ENCODE data around the gene HINT3.
"Not testable (repeated sequence)": the region's sequence is repeated elsewhere in the genome, so short reads cannot be mapped to it uniquely, and the experiment has no call there.

The HINT3 gene

DNA sequence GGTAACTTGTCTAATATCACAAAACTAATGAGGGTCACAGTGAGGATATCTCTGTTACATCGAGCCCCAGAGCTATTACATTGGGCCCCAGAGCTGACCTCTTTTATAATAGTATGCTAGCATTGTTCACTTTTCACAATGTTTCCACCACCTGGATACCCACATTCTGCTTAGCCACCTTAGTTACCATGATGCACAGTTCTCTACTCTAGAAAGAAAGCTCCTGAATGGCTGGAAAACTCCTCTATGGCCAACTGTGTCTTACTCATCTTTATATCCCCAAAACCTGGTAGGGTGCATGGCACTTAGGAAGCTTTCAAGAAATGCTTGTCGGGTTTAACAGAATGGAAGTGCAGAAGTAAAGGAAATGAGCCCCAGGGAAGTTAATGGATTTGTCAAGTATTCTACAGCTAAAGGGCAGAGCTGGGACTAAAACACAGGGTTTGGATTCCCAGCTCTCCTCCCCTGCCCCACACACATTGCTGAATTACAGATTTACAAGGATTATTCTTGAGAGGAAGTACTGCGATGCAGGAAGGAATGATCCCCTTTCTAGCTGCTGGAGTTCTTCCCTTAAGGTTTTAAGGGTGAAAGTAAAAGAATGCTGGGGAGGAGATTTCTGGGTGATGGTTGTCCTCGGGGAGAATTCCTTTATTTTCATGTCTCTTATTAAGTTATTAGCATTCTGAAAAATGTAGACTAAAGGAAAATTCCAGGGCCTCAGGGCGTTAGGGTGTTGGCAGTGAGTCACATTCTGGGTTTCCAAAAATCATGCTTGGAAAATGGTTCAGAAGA is 16.1 kb upstream of the HINT3 start:
- no peak for DNase-seq

GRCh38 chr6:125942672-125943527 is 13.7 kb upstream of the HINT3 start:
- no peak for DNase-seq

- DNase-seq = no peak
Observed at GRCh38 chr6:125943528-125944433, 12.8 kb upstream of the HINT3 start.

GRCh38 chr6:125944434-125944816 is 12.1 kb upstream of the HINT3 start:
- DNase-seq = no peak

- DNase-seq = no peak
Observed at GRCh38 chr6:125944896-125945295, 11.7 kb upstream of the HINT3 start.

- DNase-seq = no peak
Observed at GRCh38 chr6:125945378-125946141, 11.0 kb upstream of the HINT3 start.

GRCh38 chr6:125947615-125948014 is 9.0 kb upstream of the HINT3 start:
- DNase-seq = no peak

GRCh38 chr6:125948455-125948854 is 8.1 kb upstream of the HINT3 start:
- no peak for DNase-seq

DNA sequence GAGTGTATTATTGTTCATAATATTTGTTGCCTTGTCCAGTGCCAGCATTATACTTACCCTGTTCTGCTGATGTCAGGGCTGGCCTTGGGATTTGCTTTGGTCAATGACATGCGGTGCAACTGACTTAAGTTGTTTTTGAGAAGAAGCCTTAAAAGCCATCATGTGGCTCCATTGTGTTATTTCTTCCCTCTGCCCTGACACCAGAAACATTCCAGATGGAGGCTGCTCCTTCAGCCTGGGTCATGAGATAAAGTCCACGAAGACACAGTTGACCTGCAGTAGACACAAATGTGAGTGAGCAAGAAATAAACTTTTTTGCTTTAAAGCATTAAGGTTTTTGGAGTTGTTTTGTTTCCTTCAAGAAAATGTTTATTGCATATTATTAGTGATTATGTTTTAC is 7.5 kb upstream of the HINT3 start:
- no peak for DNase-seq

DNA sequence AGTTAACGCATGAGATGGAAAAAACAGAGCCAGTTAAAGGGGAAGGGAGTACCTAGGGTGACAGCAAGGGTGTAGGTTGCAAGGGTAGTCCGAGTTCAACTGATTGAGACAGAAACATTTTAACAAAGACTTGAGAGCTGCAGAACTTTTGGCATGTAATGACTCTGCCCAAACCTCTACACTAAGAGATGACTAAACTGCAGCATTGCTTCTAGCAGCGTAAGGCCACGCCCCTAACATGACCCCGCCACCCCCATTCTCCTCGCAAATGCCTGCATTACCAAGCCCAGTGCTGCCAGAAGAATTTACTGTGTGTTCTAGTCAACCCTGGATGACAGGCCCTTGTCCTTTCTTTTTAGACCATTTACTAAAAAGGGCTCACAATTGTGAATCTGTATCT is 6.3 kb upstream of the HINT3 start:
- DNase-seq = no peak

DNA sequence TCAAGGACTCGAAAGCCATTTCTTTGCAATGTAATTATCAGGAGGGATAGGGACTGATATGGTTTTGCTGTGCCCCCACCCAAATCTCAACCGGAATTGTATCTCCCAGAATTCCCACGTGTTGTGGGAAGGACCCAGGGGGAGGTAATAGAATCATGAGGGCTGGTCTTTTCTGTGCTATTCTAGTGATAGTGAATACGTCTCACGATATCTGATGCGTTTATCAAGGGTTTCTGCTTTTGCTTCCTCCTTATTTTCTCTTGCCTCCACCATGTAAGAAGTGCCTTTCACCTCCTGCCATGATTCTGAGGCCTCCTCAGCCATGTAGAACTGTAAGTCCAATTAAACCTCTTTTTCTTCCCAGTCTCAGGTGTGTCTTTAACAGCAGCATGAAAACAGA is 5.9 kb upstream of the HINT3 start:
- DNase-seq = not testable (repeated sequence)

GRCh38 chr6:125951323-125951722 is 5.2 kb upstream of the HINT3 start:
- DNase-seq = no peak

GRCh38 chr6:125952764-125953501 is 3.6 kb upstream of the HINT3 start:
- no peak for DNase-seq

DNA sequence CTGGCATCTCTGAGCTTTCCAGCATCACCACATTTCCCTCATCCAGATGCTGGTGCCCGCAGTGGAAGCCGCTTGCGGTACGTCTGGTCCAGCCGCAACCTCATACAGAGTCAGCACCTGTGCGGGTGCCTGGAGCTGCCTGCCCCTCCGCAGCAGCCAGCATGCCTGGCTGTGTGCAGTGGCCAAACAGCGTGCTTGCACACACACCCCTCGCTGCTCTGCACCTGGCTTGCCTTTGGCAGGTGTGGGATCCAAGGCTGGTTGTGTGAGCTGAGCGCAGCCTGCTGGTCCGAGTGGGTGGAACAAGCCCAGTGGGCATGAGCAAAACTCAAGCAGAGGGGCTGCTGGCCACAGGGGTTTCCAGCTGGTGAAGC is 3.1 kb upstream of the HINT3 start:
- DNase-seq = no peak

DNA sequence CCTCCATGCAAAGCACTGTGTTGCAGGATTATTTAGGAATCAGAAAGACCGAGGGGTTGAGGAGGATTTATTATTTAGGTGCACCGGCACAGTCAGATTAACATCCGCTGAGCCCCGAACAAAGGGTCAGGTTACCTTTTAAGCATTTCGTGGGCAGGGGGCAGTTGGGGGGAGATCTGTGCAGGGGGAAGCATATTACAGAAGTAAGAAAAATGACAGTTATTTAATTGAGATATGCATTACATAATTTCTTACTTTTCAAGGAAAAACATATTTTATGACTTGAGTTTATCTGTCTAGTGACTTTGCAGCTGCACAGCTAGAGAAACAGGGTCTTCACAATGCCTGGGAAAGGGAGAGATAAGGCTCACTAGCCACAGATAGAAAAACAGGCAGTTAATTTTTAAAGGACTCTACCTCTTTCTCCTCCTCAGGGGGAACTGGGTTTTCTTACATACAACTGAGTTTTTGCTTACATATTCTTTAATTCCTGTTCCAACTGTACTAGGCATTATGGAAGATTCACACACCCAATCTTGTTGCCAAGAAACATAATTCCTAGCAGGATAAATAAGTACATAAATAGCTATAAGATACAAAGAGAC is 1.7 kb upstream of the HINT3 start:
- DNase-seq = no peak

- DNase-seq = no peak
Observed at GRCh38 chr6:125955973-125956372, 597 bp upstream of the HINT3 start.

- DNase-seq = no peak
Observed at GRCh38 chr6:125957391-125957693, 772 bp downstream of the HINT3 start.

GRCh38 chr6:125957845-125958244 is 1.3 kb downstream of the HINT3 start:
- DNase-seq = no peak

GRCh38 chr6:125959041-125959440 is 2.5 kb downstream of the HINT3 start:
- no peak for DNase-seq

DNA sequence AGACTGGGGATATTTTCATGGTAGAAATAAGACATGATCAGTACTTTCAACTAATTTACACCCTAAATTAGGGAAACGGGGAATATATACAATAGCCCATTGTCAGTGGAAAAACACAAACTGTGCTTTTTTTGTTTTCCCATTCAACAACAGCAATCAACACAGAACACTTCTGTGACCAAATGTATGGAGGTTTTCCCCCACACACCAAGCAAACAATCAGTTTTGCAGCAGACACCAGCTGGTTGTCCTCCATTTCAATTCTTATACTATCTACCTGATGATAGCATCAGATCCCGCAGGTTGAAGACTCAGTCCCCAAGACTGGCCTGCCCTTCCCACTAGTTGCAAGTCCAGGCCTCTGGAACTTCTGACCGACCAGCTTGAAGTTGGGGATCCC is 4.5 kb downstream of the HINT3 start:
- DNase-seq = no peak

- no peak for DNase-seq
Observed at GRCh38 chr6:125962900-125963497, 6.4 kb downstream of the HINT3 start.
